NK-92 (cell line): ENCODE measurements around the gene CEACAM4.
"Not testable (repeated sequence)": the region's sequence is repeated elsewhere in the genome, so short reads cannot be mapped to it uniquely, and the experiment has no call there.

Experiments
- DNase-seq: peaks from one replicate; lab custom pipeline; 2025; ENCODE audit not compliant: unreplicated experiment; lab: John Stamatoyannopoulos, UW

CEACAM4 gene

DNA sequence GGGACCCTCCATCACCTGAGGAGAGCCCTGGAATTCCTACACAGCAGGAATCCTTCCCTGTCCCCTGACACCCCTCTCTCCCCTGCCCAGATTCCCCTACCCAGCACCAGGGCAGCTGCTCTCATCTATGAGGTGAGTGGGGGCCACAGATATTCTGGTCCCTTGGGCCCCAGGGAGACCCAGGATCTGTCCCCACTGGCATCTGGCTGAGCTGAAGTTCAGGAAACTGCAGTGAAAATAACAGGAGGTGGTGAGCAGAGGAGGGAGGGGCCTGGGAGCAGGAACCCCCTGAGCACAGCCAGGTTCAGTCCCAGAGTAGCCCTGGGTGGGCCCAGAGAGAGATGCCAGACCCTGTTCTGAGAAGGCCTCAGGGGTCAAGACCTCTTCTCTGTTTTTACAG lies 40.8 kb downstream of the CEACAM4 start:
- DNase-seq: no peak

DNA sequence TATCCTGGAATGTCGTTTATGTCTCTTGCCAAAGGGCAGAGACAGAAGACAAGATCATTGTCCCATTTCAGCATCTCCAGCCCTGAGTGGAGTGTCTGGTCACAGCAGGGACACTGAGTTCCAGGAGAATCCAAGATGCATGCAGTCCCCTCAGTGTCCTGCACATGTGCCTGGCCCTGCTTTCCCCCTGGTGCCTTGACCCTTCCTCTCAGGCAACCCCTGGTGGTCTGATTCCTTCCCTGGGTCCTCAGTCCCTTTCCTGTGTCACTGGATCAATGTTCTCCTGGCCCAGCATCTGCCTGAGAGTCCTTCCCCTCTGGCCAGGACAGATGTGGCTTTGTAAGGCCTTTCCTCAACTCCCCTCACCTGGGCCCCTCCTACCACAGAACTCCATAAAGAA lies 41.9 kb downstream of the CEACAM4 start:
- DNase-seq: no peak

DNA sequence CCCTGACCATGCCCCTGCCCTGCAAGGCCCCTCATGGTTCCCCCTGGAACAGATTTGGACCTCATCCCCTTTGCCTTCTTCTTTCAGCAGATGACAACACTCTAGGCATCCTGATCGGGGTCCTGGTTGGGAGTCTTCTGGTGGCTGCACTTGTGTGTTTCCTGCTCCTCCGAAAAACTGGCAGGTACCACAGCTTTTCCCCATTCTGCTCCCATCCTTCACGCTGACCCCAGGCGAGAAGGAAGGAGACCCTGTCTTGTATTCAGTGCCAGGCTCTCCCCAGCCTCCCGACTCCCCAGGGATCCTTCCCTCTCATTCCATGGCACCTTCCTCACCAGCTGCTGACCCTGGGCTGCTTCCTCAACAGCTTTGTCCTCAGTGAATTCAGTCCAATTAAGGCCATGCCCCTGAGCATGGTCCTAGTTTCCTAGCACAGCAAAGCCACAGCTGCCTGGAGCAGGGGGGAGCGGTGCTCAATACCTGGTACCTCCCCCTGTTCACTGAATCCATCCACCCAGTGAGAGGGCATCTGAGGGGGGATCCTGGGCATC lies 42.5 kb downstream of the CEACAM4 start:
- DNase-seq: no peak

DNA sequence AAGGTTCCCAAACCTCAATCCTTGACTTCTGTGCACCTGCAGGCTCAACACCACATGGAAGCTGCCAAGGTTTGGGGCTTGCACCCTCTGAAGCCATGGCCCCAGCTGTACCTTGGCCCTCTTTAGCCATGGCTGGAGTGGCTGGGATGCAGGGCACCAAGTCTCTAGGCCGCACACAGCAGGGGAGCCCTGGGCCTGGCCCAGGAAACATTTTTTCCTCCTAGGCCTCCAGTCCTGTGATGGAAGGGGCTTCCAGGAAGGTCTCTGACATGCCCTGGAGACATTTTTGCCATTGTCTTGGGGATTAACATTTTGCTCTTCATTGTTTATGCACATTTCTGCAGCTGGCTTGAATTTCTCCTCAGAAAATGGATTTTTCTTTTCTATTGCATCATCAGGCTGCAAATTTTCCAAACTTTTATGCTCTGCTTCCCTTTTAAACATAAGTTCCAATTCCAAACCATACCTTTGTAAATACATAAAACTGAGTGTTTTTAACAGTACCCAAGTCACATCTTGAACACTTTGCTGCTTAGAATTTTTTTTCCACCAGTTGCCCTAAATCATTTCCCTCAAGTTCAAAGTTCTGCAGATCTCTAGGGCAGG lies 44.2 kb downstream of the CEACAM4 start:
- DNase-seq: not testable (repeated sequence)

DNA sequence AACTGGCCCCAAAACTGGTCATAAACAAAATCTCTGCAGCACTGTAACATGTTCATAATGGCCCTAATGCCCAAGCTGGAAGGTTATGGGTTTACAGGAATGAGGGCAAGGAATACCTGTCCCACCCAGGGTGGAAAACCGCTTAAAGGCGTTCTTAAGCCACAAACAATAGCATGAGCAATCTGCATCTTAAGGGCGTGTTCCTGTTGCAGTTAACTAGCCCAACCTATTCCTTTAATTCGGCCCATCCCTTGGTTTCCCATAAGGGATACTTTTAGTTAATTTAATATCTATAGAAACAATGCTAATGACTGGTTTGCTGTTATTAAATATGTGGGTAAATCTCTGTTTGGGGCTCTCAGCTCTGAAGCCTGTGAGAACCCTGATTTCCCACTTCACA lies 45.8 kb downstream of the CEACAM4 start:
- not testable (repeated sequence) for DNase-seq

DNA sequence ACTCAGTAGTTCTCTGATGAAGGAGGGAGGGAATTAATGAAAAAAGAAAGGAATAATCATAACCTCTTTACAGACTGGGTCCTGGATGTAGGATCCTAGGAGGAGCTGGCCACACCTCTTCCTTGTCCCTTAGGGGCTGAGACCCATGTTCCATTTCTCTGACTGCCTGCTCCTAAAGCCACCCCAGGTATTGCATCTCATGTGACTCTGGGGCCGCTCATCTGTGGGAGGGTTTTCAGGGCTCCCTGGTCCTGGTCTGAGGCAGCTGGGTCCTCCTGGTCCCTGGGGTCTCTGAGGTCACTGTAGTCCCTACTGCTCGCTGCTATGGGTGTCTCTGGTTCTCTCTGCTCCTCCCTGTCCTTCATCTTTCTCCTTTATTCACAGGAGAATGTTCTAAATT lies 48.0 kb downstream of the CEACAM4 start:
- no peak for DNase-seq

DNA sequence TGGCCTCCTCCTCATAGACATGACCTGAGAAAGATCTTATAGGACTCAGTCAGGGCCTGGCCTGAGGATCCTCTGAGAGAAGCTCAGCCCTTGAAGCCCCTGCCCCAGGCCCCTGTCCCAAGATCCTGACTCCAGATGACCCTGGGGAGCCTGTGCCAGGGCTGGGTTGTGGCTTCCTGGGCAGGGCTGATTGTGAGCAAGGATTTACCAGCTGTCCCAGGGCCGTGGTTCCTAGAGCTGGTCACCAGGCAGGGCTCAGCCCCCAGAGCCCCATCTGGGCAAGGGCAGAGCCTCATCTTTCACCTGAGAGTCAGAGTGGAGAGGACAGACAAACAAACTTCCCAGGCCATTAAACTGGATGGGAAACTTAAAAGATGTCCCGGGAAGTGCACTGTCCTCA lies 49.0 kb downstream of the CEACAM4 start:
- no peak for DNase-seq

DNA sequence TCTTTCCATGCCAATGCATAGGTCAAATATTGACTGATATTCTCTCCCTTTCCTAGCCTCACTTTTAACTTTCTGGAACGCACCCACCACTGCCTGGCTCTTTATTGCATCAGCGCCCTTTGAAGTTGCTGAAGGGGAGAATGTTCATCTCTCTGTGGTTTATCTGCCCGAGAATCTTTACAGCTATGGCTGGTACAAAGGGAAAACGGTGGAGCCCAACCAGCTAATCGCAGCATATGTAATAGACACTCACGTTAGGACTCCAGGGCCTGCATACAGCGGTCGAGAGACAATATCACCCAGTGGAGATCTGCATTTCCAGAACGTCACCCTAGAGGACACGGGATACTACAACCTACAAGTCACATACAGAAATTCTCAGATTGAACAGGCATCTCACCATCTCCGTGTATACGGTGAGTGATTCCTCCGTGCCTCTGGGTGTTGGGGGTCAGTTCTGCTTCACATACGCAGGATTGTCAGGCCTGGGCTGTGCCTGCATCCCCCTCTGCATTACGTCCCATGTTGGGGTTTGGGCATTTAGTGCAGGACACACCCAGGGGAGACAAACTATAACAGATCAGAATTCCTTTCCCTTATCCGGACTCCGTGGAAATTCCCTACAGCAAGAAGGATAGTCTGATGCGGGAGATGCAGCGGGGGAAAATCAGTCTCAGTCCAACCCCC lies 49.6 kb downstream of the CEACAM4 start:
- DNase-seq: no peak

DNA sequence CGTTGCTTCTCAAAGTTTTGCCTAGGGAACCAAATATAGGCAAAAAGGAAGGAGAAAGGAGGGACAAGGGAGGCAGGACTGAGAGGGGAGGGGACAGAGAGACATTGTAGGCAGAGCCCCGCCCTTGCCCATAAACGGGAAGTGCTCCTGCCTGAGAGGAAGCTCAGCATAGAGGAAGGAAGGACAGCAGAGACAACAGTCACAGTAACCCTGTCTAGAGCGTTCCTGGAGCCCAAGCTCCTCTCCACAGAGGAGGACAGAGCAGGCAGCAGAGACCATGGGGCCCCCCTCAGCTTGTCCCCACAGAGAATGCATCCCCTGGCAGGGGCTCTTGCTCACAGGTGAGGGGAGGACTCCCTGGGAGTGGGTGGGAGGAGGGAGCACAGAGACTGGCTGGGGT lies 50.9 kb downstream of the CEACAM4 start, which contains the start of gene CEACAM21:
TSS of gene CEACAM21 (plus strand) at position 169 of the 400 bp plus-strand sequence. CDS start at position 278, 109 bp downstream.
- DNase-seq: no peak

DNA sequence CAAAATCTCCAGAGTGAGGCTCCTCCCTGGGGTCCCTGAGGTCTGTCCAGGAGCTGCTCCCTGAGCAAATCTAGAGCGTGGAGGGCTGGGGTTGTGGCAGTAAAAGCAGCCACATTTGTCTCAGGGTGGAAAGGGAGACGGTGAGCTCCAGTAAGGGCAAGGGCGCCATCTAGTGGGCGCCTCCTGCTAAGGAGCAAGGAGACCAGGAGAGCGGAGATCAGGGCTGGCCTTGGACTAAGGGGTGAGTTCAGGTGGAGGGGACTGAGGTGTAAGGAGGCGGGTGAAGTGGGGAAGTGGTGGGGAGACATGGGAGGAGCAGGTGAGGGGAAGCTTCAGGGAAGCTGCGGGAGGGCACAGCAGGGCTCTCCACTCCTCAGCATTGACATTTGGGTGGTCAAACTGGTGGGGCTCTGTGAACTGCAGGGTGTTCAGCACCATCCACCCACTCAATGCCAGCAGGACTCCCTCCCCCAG lies 56.2 kb downstream of the CEACAM4 start:
- DNase-seq: no peak

DNA sequence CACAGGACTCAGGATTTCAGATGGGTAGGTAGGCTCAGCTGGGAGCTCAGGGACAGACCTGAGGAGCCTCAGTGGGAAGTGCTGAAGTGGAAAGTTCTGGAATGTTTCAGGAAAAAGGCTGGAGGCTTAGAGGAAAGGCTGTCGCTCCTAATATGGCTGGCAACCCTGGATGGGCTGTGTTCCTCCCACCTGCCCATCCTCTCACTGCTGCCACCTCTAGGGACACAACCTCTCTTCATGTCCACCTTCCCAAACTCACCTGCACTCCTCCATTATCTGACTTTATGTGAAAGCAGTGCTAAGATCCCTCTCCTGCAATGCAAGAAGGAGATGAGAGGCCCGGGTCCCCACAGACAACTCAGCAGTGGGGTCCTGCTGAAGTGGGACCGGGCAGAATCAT lies 56.7 kb downstream of the CEACAM4 start:
- DNase-seq: no peak

DNA sequence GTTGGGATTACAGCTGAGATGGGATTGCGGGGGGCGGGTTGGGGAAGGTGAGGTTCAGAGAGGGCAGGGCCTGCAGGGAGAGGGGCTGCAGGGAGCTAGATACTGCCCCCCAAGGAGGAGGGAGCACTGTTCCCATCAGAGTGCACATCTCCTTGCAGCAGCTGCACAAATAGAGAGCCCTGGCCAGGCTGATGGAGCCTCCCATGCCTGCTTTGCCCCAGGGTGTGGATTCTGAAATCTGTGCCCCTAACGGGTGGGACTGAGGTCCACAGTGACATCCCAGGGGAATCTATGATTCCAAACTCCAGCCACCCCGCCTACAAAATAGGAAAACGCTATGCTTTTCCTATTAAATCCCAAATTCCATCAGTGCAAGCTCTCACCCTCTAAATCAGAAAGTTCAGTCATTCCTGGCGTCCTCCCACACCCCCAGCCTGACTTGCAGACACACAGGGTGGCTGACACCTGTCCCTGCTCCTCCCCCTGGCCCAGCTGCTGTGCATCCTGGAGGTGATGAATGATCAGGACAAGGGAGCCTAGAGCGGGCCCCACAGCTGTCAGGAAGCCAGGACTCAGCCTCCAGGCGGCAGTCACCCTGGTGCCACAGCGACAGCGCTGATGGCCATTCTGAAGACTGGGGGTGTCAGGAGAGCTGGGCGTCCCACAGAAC lies 57.3 kb downstream of the CEACAM4 start:
- DNase-seq: no peak
